CD8-positive, alpha-beta memory T cell (primary cell): ENCODE measurements around the gene C3orf80. TPM values are rescaled to one million over a fixed set of nuclear protein-coding genes. Genes with fewer than 3 reads are reported as not detected.
"Not testable (repeated sequence)": the region's sequence is repeated elsewhere in the genome, so short reads cannot be mapped to it uniquely, and the experiment has no call there.

Source experiments
- CTCF ChIA-PET: fragments of 350-600 bp; sonication (Branson Sonifier 250); formaldehyde crosslinking; loops from one replicate; lab custom pipeline; 2021; ENCODE audit warnings: antibody characterized with exemption; lab: Charles Lee
- POLR2A ChIA-PET: fragments of 350-600 bp; sonication (Branson Sonifier 250); formaldehyde crosslinking; loops from one replicate; lab custom pipeline; 2021; ENCODE audit warnings: antibody characterized with exemption; lab: Charles Lee
- DNase-seq, 5 donors: peaks; one replicate each; pipeline versions ENCODE4 v3.0.0 to v3.0.0-alpha.2; 2020 to 2022; ENCODE audit warnings: mixed read lengths in 1 of 5
- H3K27ac ChIP-seq: one replicate; pipeline ENCODE4 v1.7.0; 2013; ENCODE audit warnings: low read depth, mild to moderate bottlenecking, low read length, moderate library complexity
- H3K27me3 ChIP-seq: 2 replicates; pipeline ENCODE4 v1.7.0; 2013; ENCODE audit warnings: low read length, mild to moderate bottlenecking; ENCODE audit not compliant: insufficient read depth, poor library complexity, severe bottlenecking
- H3K36me3 ChIP-seq: 2 replicates; pipeline ENCODE4 v1.7.0; 2013; ENCODE audit warnings: mild to moderate bottlenecking, low read length, moderate library complexity; ENCODE audit not compliant: insufficient read depth
- H3K4me1 ChIP-seq: 2 replicates; pipeline ENCODE4 v1.7.0; 2013; ENCODE audit warnings: mild to moderate bottlenecking, low read length, moderate library complexity; ENCODE audit not compliant: insufficient read depth
- H3K4me3 ChIP-seq: 2 replicates; pipeline ENCODE4 v1.7.0; 2013; ENCODE audit warnings: mild to moderate bottlenecking, low read length
- H3K9me3 ChIP-seq: 2 replicates; pipeline ENCODE4 v1.7.0; 2013; ENCODE audit warnings: mild to moderate bottlenecking, low read length
- H3K27ac Mint-ChIP-seq, 8 donors: one replicate each; pipeline ENCODE4 v1.8.0; 2020 to 2021; ENCODE audit warnings: mixed read lengths in 8 of 8, mild to moderate bottlenecking in 6 of 8, inconsistent platforms in 3 of 8, moderate library complexity in 3 of 8
- H3K27me3 Mint-ChIP-seq, 2 donors: one replicate each; pipeline ENCODE4 v1.8.0; 2020 to 2021; ENCODE audit warnings: mixed read lengths in 2 of 2, mild to moderate bottlenecking in 1 of 2, moderate library complexity in 1 of 2
- H3K36me3 Mint-ChIP-seq, 3 donors: one replicate each; pipeline ENCODE4 v1.8.0; 2020 to 2021; ENCODE audit warnings: mixed read lengths in 3 of 3, inconsistent platforms in 1 of 3, mild to moderate bottlenecking in 1 of 3
- H3K4me1 Mint-ChIP-seq, 3 donors: one replicate each; pipeline ENCODE4 v1.8.0; 2020 to 2021; ENCODE audit warnings: mixed read lengths in 3 of 3, inconsistent platforms in 1 of 3, mild to moderate bottlenecking in 1 of 3
- H3K4me3 Mint-ChIP-seq, 7 donors: one replicate each; pipeline ENCODE4 v1.8.0; 2020 to 2021; ENCODE audit warnings: mixed read lengths in 7 of 7, mild to moderate bottlenecking in 6 of 7, moderate library complexity in 4 of 7, inconsistent platforms in 2 of 7
- H3K9me3 Mint-ChIP-seq, 5 donors: one replicate each; pipeline ENCODE4 v1.8.0; 2020 to 2022; ENCODE audit warnings: mixed read lengths in 5 of 5, mild to moderate bottlenecking in 3 of 5, moderate library complexity in 2 of 5, inconsistent platforms in 1 of 5
- polyA plus RNA-seq: library from polyadenylated mRNA; unstranded; fragments of 300-500 nt; fragmentation: Illumina TruSeq; gene quantifications from one replicate; pipeline ENCODE4 v1.2.3, GENCODE V29; 2021
- total RNA-seq, 2 experiments: library from RNA; stranded (reverse); gene quantifications; one replicate each; pipeline ENCODE4 v1.2.3, GENCODE V29; 2021

Gene C3orf80
- total and polyA plus RNA-seq, 3 experiments from 2014 or later = not detected

DNA sequence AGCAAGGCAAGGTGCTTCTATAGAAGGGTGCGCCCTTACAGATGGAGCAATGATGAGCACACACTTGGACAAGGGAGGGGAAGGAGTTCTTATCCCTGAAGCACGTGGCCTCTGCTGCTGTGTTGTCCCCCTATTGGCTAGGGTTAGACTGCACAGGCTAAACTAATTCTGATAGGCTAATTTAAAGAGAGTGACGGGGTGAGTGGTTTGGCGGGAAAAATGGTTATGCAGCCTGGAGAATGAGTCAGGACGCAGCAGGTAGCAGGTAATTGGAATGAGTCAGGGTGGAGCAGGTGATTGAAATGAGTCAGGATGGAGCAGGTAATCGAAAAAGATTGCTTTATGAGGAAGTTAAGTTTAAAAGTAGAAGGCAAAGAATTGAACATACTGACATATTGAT lies 15.5 kb downstream of the C3orf80 start:
- H3K27me3 ChIP-seq, H3K4me1 ChIP-seq, CTCF ChIA-PET, H3K4me3 ChIP-seq, H3K4me1 Mint-ChIP-seq, H3K36me3 Mint-ChIP-seq, H3K9me3 ChIP-seq, H3K4me3 Mint-ChIP-seq, POLR2A ChIA-PET, DNase-seq, H3K27ac ChIP-seq, H3K36me3 ChIP-seq, H3K9me3 Mint-ChIP-seq, H3K27ac Mint-ChIP-seq: not testable (repeated sequence)
- H3K27me3 Mint-ChIP-seq = peaks cover 16 to 53% of the 10 kb centered on the region in 2 donors

DNA sequence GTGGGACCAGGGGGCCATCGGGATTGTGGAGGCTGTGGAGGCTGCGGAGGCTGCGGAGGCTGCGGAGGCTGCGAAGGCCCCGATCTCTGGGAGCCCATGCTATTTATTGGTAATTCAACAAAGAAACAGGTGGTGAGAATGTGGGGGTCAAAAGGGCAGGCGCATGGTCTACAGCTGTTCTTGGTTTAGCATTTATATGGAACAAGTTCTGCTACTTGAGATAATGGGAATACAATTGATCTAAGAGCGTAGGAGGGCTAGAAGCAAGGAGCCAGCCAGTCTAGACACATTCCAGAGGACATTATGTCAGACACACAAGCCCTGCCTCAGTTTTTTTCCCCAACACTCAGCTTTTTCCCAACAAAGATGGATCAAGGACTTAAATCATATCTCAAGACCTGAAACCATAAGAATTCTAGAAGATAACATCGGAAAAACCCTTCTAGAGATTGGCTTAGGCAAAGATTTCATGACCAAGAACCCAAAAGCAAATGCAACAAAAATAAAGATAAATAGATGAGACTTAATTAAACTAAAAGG lies 20.1 kb downstream of the C3orf80 start:
- H3K4me1 Mint-ChIP-seq = no peaks in the 10 kb centered on the region
- ChIA-PET CTCF (no interaction called here), POLR2A (no interaction called here)
- Histone ChIP-seq H3K9me3 (no peaks in the 10 kb centered on the region), H3K36me3 (no peaks in the 10 kb centered on the region), H3K4me1 (no peaks in the 10 kb centered on the region), H3K27me3 (no peaks in the 10 kb centered on the region), H3K4me3 (no peak overlapping the region), H3K27ac (no peak overlapping the region)
- peaks cover 9 to 37% of the 10 kb centered on the region in 2 donors for H3K27me3 Mint-ChIP-seq
- H3K9me3 Mint-ChIP-seq = peaks cover 0 to 2% (median 0%) of the 10 kb centered on the region in 5 donors
- no peak overlapping the region for H3K27ac Mint-ChIP-seq
- H3K4me3 Mint-ChIP-seq = no peak overlapping the region
- DNase-seq = no peak
- peaks cover 0 to 4% (median 0%) of the 10 kb centered on the region in 3 donors for H3K36me3 Mint-ChIP-seq

DNA sequence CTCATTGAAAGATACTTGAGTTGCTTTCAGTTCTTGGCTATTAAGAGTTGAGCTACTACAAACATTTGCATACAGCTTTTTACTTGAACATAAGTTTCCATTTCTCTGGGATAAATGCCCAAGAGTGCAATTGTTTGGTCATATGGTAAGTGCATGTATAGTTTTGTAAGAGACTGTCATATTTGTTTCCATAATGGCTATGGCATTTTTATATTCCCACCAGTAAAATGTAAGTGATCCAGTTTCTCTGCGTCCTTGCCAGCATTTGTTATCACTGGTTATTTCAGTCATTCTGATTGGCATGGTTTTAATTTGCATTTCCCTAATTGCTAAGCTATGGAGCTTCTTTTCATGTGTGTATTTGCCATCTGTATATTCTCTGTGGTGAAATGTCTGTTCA lies 22.5 kb downstream of the C3orf80 start:
- H3K4me3 Mint-ChIP-seq = no peak overlapping the region
- no peak overlapping the region for H3K27ac Mint-ChIP-seq
- H3K4me1 Mint-ChIP-seq = no peaks in the 10 kb centered on the region
- ChIA-PET POLR2A (no interaction called here), CTCF (no interaction called here)
- peaks cover 6 to 18% of the 10 kb centered on the region in 2 donors for H3K27me3 Mint-ChIP-seq
- no peak overlapping the region for H3K4me3 ChIP-seq
- H3K36me3 ChIP-seq = no peaks in the 10 kb centered on the region
- peaks cover 0 to 2% (median 0%) of the 10 kb centered on the region in 3 donors for H3K36me3 Mint-ChIP-seq
- DNase-seq = no peak
- no peaks in the 10 kb centered on the region for H3K4me1 ChIP-seq
- H3K27ac ChIP-seq = no peak overlapping the region
- H3K9me3 ChIP-seq = no peaks in the 10 kb centered on the region
- peaks cover 0 to 2% (median 0%) of the 10 kb centered on the region in 5 donors for H3K9me3 Mint-ChIP-seq
- H3K27me3 ChIP-seq = no peaks in the 10 kb centered on the region

DNA sequence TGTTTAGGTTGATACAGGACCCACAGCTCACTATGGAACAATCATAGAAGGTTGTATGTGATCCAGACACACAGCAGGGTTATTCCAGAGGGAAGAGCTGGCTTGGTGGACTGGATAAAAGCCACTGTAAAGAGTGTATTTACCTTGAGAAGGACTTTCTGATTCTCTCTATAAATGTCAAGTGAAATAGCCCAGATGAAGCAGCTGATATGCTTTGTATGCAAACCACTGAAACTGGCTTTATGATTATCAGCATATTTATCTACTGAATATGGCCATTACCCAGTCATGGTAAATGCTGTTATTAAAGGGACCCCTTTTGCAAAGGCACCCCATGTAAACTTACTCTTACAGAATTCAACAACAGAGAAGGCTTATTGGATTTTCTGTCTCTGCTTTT lies 28.1 kb downstream of the C3orf80 start:
- ChIA-PET POLR2A (no interaction called here), CTCF (no interaction called here)
- H3K27me3 ChIP-seq = no peaks in the 10 kb centered on the region
- H3K27me3 Mint-ChIP-seq = peaks cover 0 to 4% of the 10 kb centered on the region in 2 donors
- no peaks in the 10 kb centered on the region for H3K9me3 ChIP-seq
- no peaks in the 10 kb centered on the region for H3K36me3 ChIP-seq
- DNase-seq = no peak
- H3K9me3 Mint-ChIP-seq = no peaks in the 10 kb centered on the region
- H3K36me3 Mint-ChIP-seq = peaks cover 4 to 9% (median 4%) of the 10 kb centered on the region in 3 donors
- no peaks in the 10 kb centered on the region for H3K4me1 Mint-ChIP-seq
- no peak overlapping the region for H3K4me3 Mint-ChIP-seq
- H3K27ac Mint-ChIP-seq = no peak overlapping the region
- H3K4me1 ChIP-seq = no peaks in the 10 kb centered on the region
- H3K4me3 ChIP-seq = no peak overlapping the region
- H3K27ac ChIP-seq = no peak overlapping the region

DNA sequence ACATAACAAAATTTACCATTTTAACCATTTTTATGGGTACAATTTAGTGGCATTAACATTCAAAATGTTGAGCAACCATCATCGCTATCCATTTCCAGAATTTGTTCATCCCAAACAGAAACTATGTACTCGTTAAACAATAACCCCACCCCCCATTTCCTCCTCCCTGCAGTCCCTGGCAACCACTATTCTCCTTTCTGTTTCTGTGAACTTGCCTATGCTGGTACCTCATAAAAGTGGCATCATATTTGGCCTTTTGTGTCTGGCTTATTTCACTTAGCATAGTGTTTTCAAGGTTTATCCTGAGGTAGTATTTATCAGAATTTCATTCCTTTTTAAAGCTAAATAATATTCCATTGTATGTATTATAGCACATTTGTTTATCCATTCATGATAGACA lies 32.4 kb downstream of the C3orf80 start:
- no peak overlapping the region for H3K27ac ChIP-seq
- H3K27me3 ChIP-seq = no peaks in the 10 kb centered on the region
- peaks cover 8 to 12% (median 10%) of the 10 kb centered on the region in 3 donors for H3K36me3 Mint-ChIP-seq
- ChIA-PET POLR2A (no interaction called here), CTCF (no interaction called here)
- no peak overlapping the region for H3K4me3 Mint-ChIP-seq
- H3K4me1 Mint-ChIP-seq = peaks cover 4 to 7% (median 5%) of the 10 kb centered on the region in 3 donors
- H3K27me3 Mint-ChIP-seq = no peaks in the 10 kb centered on the region
- no peaks in the 10 kb centered on the region for H3K9me3 ChIP-seq
- H3K4me1 ChIP-seq = no peaks in the 10 kb centered on the region
- H3K4me3 ChIP-seq = no peak overlapping the region
- no peak overlapping the region for H3K27ac Mint-ChIP-seq
- no peaks in the 10 kb centered on the region for H3K36me3 ChIP-seq
- DNase-seq = no peak
- H3K9me3 Mint-ChIP-seq = no peaks in the 10 kb centered on the region

DNA sequence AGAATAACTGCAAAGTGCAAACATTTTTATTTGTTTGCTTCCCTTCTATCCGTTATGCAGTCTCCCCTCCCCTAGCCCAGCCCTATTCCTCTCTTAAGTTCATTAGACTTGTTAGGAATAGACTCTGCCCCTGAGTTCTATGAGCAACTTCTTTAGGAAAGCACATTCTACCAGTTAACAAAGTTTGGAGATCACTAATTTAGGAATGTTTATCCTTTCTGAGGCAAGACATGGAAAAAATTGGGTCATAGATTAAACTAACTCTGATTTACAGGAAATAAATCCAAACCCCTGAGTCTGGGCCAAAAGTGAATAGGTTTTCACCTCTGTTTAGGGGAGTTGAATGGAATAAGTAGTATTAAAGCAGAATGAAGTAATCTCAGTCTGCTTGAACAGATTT lies 34.4 kb downstream of the C3orf80 start:
- POLR2A ChIA-PET = no interaction called here
- Histone ChIP-seq H3K27ac (no peak overlapping the region), H3K36me3 (no peaks in the 10 kb centered on the region), H3K4me3 (no peak overlapping the region), H3K4me1 (no peaks in the 10 kb centered on the region), H3K27me3 (no peaks in the 10 kb centered on the region), H3K9me3 (no peaks in the 10 kb centered on the region)
- Mint-ChIP-seq H3K36me3 (peaks cover 8 to 13% (median 12%) of the 10 kb centered on the region in 3 donors), H3K9me3 (no peaks in the 10 kb centered on the region), H3K27ac (no peak overlapping the region), H3K4me3 (no peak overlapping the region), H3K27me3 (no peaks in the 10 kb centered on the region), H3K4me1 (peaks cover 4 to 7% (median 5%) of the 10 kb centered on the region in 3 donors)
- CTCF ChIA-PET = no interaction called here
- DNase-seq = no peak

DNA sequence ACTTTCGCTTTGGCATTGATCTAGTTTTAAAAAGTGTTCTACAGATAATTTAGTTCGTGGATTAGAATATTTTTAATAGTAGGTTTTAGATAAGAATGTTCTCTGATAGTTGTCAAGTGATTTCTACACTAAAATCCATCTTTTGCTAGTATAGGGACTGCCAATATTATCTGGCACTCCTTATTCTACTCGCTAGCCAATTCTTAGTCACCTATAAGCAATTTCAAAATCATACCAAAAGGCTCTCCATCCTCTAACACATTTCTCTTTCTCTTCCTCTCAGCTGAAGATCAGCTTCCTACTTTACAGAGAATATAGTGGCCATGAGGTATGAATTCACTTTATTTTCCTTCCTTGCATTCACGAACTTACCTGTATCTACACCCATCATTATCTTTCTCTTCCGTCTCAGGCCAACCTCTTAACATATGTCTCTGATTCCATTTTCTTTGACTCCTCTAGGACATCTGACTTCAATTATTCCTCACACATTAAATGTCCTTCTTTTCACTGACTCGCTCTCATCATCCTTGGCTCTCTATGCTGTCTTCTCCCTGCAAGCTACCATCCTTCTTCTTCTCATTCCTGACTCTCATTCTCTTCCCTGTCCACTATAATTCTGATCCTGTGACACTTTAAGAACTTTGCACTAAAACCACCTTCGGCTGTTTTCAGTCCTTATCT lies 35.5 kb downstream of the C3orf80 start:
- no peaks in the 10 kb centered on the region for H3K9me3 ChIP-seq
- Mint-ChIP-seq H3K4me3 (no peak overlapping the region), H3K9me3 (no peaks in the 10 kb centered on the region), H3K27me3 (no peaks in the 10 kb centered on the region), H3K27ac (peak overlapping the region in 3 of 8 donors; percentile 18 to 58 (median 19)), H3K4me1 (peaks cover 4 to 7% (median 5%) of the 10 kb centered on the region in 3 donors), H3K36me3 (peaks cover 8 to 16% (median 12%) of the 10 kb centered on the region in 3 donors)
- H3K4me3 ChIP-seq = no peak overlapping the region
- no peaks in the 10 kb centered on the region for H3K4me1 ChIP-seq
- ChIA-PET CTCF (no interaction called here), POLR2A (no interaction called here)
- no peaks in the 10 kb centered on the region for H3K27me3 ChIP-seq
- H3K27ac ChIP-seq = no peak overlapping the region
- no peaks in the 10 kb centered on the region for H3K36me3 ChIP-seq
- DNase-seq = no peak

DNA sequence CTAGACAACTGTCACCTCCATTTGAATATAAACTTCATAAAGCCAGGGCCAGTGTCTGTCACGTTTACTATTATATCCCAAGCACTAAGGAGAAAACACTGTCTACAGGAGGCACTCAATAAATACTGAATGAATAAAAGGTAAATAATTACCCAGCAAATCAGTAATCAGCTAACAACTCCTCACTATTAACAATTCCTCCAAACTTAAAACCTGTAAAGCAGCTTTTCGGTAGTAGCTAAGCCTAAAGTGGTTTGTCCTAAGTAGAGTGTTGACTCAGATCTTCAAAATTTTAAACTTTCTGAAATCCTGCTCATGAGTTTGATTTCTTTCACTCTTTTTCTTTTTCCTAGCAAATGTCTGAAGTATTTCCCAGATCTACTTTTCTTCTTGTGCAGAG lies 39.9 kb downstream of the C3orf80 start:
- H3K27ac Mint-ChIP-seq = no peak overlapping the region
- Histone ChIP-seq H3K27me3 (no peaks in the 10 kb centered on the region), H3K4me3 (no peak overlapping the region), H3K4me1 (no peaks in the 10 kb centered on the region), H3K27ac (no peak overlapping the region), H3K9me3 (no peaks in the 10 kb centered on the region), H3K36me3 (no peaks in the 10 kb centered on the region)
- POLR2A ChIA-PET = no interaction called here
- peaks cover 9 to 17% (median 13%) of the 10 kb centered on the region in 3 donors for H3K36me3 Mint-ChIP-seq
- H3K27me3 Mint-ChIP-seq = no peaks in the 10 kb centered on the region
- peaks cover 4 to 7% (median 5%) of the 10 kb centered on the region in 3 donors for H3K4me1 Mint-ChIP-seq
- CTCF ChIA-PET = no interaction called here
- no peaks in the 10 kb centered on the region for H3K9me3 Mint-ChIP-seq
- no peak for DNase-seq
- no peak overlapping the region for H3K4me3 Mint-ChIP-seq
